Mesenchymal stem cell (in vitro differentiated cells and primary cell): ENCODE data around the gene PLPP4.

Experiments used
- DNase-seq: peaks from one replicate; pipeline ENCODE4 v3.0.0-alpha.2; 2013
- H2AFZ ChIP-seq: one replicate; pipeline ENCODE4 v1.6.1; 2013; ENCODE audit warnings: low read depth, mild to moderate bottlenecking, control low read depth, inconsistent platforms, low read length, moderate library complexity
- H2AK5ac ChIP-seq: 2 replicates; pipeline ENCODE4 v1.6.1; 2013; ENCODE audit warnings: low read length, moderate library complexity, mild to moderate bottlenecking, inconsistent platforms; ENCODE audit not compliant: severe bottlenecking
- H2BK120ac ChIP-seq: one replicate; pipeline ENCODE4 v1.6.1; 2013; ENCODE audit warnings: low read depth, mild to moderate bottlenecking, inconsistent platforms, low read length, moderate library complexity
- H2BK12ac ChIP-seq, 2 experiments: one replicate each; pipeline ENCODE4 v1.6.1; 2013; ENCODE audit warnings: inconsistent platforms in 2 of 2, low read length in 2 of 2, mild to moderate bottlenecking in 2 of 2, moderate library complexity in 2 of 2, control low read depth in 1 of 2
- H2BK15ac ChIP-seq: one replicate; pipeline ENCODE4 v1.6.1; 2013; ENCODE audit warnings: mild to moderate bottlenecking, low read depth, inconsistent platforms; ENCODE audit not compliant: poor library complexity, severe bottlenecking
- H2BK5ac ChIP-seq: 2 replicates; pipeline ENCODE4 v1.6.1; 2013; ENCODE audit warnings: low read depth, mild to moderate bottlenecking, low read length, control low read depth, inconsistent platforms; ENCODE audit not compliant: poor library complexity, severe bottlenecking
- H3K14ac ChIP-seq, 2 experiments: one replicate each; pipeline ENCODE4 v1.6.1; 2013; ENCODE audit warnings: inconsistent platforms in 2 of 2, low read length in 2 of 2, control low read depth in 1 of 2, mild to moderate bottlenecking in 1 of 2, moderate library complexity in 1 of 2
- H3K18ac ChIP-seq, 2 experiments: one replicate each; pipeline ENCODE4 v1.6.1; 2013; ENCODE audit warnings: inconsistent platforms in 2 of 2, low read length in 2 of 2, control low read depth in 1 of 2, low read depth in 1 of 2, mild to moderate bottlenecking in 1 of 2
- H3K23ac ChIP-seq, 2 experiments: one replicate each; pipeline ENCODE4 v1.6.1; 2013; ENCODE audit warnings: inconsistent platforms in 2 of 2, low read length in 2 of 2, mild to moderate bottlenecking in 2 of 2, moderate library complexity in 2 of 2, control low read depth in 1 of 2
- H3K27ac ChIP-seq: 2 replicates; pipeline ENCODE4 v1.5.1; 2013; ENCODE audit warnings: mild to moderate bottlenecking, moderate library complexity, low read length, control low read depth, inconsistent platforms; ENCODE audit not compliant: poor library complexity, severe bottlenecking
- H3K27me3 ChIP-seq, 2 experiments: 2 replicates each; pipeline versions ENCODE4 v1.6.1 to v1.7.0; 2013; ENCODE audit warnings: low read length in 2 of 2, mild to moderate bottlenecking in 2 of 2, moderate library complexity in 2 of 2, control low read depth in 1 of 2, inconsistent platforms in 1 of 2; ENCODE audit not compliant: control insufficient read depth in 1 of 2, insufficient read depth in 1 of 2
- H3K36me3 ChIP-seq, 2 experiments: 2 replicates each; pipeline versions ENCODE4 v1.6.1 to v1.7.0; 2013; ENCODE audit warnings: low read length in 2 of 2, control low read depth in 1 of 2, inconsistent platforms in 1 of 2, low read depth in 1 of 2, mild to moderate bottlenecking in 1 of 2; ENCODE audit not compliant: insufficient read depth in 2 of 2, control insufficient read depth in 1 of 2
- H3K4ac ChIP-seq, 2 experiments: one replicate each; pipeline ENCODE4 v1.6.1; 2013; ENCODE audit warnings: inconsistent platforms in 2 of 2, low read length in 2 of 2, mild to moderate bottlenecking in 2 of 2, moderate library complexity in 2 of 2, control low read depth in 1 of 2, low read depth in 1 of 2
- H3K4me1 ChIP-seq: 2 replicates; pipeline ENCODE4 v1.6.1; 2013; ENCODE audit warnings: low read depth, low read length, control low read depth; ENCODE audit not compliant: control insufficient read depth, insufficient read depth
- H3K4me2 ChIP-seq: 2 replicates; pipeline ENCODE4 v1.6.1; 2013; ENCODE audit warnings: low read length, mild to moderate bottlenecking, inconsistent platforms; ENCODE audit not compliant: poor library complexity, severe bottlenecking
- H3K4me3 ChIP-seq, 2 experiments: 2 replicates each; pipeline versions ENCODE4 v1.5.1 to v1.7.0; 2013; ENCODE audit warnings: low read length in 2 of 2, mild to moderate bottlenecking in 2 of 2, control low read depth in 1 of 2, low read depth in 1 of 2; ENCODE audit not compliant: insufficient read depth in 1 of 2
- H3K79me1 ChIP-seq: replicated peaks from 2 replicates; pipeline ENCODE4 v1.6.1; 2013; ENCODE audit warnings: mild to moderate bottlenecking, control low read depth, low read length, inconsistent platforms; ENCODE audit not compliant: poor library complexity, severe bottlenecking
- H3K9ac ChIP-seq: 2 replicates; pipeline ENCODE4 v1.7.0; 2013; ENCODE audit warnings: mild to moderate bottlenecking, low read length, moderate library complexity
- H3K9me3 ChIP-seq: 2 replicates; pipeline ENCODE4 v1.7.0; 2013; ENCODE audit warnings: mild to moderate bottlenecking, low read length; ENCODE audit not compliant: control insufficient read depth
- H4K8ac ChIP-seq: one replicate; pipeline ENCODE4 v1.6.1; 2013; ENCODE audit warnings: inconsistent platforms, mild to moderate bottlenecking, low read length, moderate library complexity
- H4K91ac ChIP-seq: one replicate; pipeline ENCODE4 v1.6.1; 2013; ENCODE audit warnings: mild to moderate bottlenecking, low read length, inconsistent platforms
- WGBS: methylation state at CpG from one replicate; pipeline ENCODE4 v1.1.7; 2013; ENCODE audit warnings: mixed read lengths; 5-methylcytosine and 5-hydroxymethylcytosine counted together

The PLPP4 gene

DNA sequence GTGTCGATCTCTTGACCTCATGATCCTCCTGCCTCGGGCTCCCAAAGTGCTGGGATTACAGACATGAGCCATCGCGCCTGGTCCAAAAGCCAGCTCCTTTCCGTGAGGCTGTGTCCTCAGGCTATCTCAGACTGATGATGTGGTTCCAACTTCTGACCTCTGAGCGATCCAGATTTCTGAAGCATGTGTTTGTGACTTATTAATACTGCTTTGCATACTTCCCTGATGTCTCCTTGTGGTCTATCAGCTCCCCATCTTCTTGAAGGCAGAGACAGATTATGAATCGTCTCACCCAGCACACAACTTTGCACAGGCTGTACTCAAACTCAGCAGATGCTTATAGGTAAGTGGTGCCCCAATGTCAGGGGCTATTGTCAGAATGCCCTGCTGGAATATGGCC, 2.0 kb upstream of the PLPP4 start:
- Histone ChIP-seq H2BK12ac (no peak overlapping the region), H3K14ac (no peak overlapping the region), H3K27ac (no peak overlapping the region), H4K8ac (no peak overlapping the region), H3K18ac (no peak overlapping the region), H2BK15ac (no peak overlapping the region), H3K36me3 (no peaks in the 10 kb centered on the region), H2BK5ac (no peak overlapping the region), H3K27me3 (peaks cover 33 to 46% of the 10 kb centered on the region in 2 experiments), H3K4ac (no peak overlapping the region), H3K9me3 (no peaks in the 10 kb centered on the region), H3K4me2 (no peak overlapping the region), H4K91ac (no peak overlapping the region), H2BK120ac (no peak overlapping the region), H3K79me1 (no peaks in the 10 kb centered on the region), H2AK5ac (no peak overlapping the region), H3K9ac (no peak overlapping the region), H3K4me1 (peaks cover 12% of the 10 kb centered on the region), H3K4me3 (no peak overlapping the region), H3K23ac (no peak overlapping the region), H2AFZ (no peak overlapping the region)
- WGBS, result 85% methylated on average over 7 of the region's 7 CpGs
- DNase-seq, result no peak

DNA sequence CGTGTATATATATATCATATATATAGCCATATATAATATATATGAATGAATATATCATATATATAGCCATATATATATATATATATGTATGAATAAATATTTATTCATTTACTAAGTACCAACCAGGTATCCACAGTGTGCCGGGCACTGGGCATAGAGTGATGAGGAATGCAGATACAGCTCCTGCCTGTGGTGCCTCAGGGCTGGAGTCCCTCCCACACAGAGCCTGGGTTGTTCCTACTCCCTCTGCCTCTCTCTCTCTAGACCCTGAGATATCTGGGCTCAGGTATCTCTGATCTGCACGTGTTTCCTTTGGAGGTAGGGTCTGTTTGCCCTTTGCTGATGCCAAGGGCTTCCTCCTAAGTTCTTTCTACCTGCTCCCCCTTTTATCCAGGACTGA, 1.4 kb upstream of the PLPP4 start:
- Histone ChIP-seq H3K9ac (no peak overlapping the region), H4K91ac (no peak overlapping the region), H2AFZ (no peak overlapping the region), H3K27ac (no peak overlapping the region), H3K4me3 (no peak overlapping the region), H2BK15ac (no peak overlapping the region), H3K4me2 (no peak overlapping the region), H3K14ac (no peak overlapping the region), H3K18ac (no peak overlapping the region), H3K23ac (no peak overlapping the region), H2AK5ac (no peak overlapping the region), H3K36me3 (no peaks in the 10 kb centered on the region), H3K9me3 (no peaks in the 10 kb centered on the region), H3K4me1 (peaks cover 12% of the 10 kb centered on the region), H3K27me3 (peaks cover 33 to 46% of the 10 kb centered on the region in 2 experiments), H2BK120ac (no peak overlapping the region), H4K8ac (no peak overlapping the region), H2BK12ac (no peak overlapping the region), H3K4ac (no peak overlapping the region), H3K79me1 (no peaks in the 10 kb centered on the region), H2BK5ac (no peak overlapping the region)
- DNase-seq, result no peak
- WGBS, result 76% methylated on average over 2 of the region's 3 CpGs

DNA sequence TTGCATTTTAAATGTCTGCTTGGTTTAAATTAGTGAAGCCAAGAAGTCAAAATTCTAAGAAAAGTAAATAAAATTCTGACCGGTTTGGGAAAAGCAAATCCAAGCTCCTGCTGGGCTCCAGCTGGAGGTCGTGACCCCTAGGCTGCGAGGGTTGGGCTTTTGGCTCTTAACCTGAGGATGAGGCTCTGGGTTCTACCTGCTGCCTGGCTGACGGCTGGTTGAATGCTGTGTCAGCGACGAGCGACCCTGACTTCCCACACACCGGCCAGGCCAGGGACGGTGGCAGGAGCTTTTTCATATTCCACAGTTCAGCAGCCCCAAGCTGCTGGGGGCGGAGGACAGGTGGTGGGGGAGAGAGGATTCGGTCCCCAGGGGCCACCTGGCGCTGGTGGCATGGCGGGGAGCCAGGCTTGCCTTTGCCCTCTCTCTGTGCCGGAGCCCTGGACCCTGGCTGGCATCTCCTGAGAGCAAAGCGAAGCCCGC, 843 bp upstream of the PLPP4 start:
- H4K91ac ChIP-seq, result no peak overlapping the region
- H3K4me2 ChIP-seq, result peak overlapping the region; percentile 89
- no peaks in the 10 kb centered on the region for H3K36me3 ChIP-seq
- H4K8ac ChIP-seq, result no peak overlapping the region
- 13% methylated on average over 16 of the region's 16 CpGs for WGBS
- no peak overlapping the region for H2BK5ac ChIP-seq
- H2BK15ac ChIP-seq, result no peak overlapping the region
- peaks cover 12% of the 10 kb centered on the region for H3K4me1 ChIP-seq
- no peak overlapping the region for H3K14ac ChIP-seq
- DNase-seq, result no peak
- H2BK12ac ChIP-seq, result peak overlapping the region in 1 of 2 experiments; percentile 57
- peak overlapping the region in 1 of 2 experiments; percentile 42 for H3K18ac ChIP-seq
- no peaks in the 10 kb centered on the region for H3K79me1 ChIP-seq
- H3K27me3 ChIP-seq, result peaks cover 33 to 46% of the 10 kb centered on the region in 2 experiments
- H3K9me3 ChIP-seq, result no peaks in the 10 kb centered on the region
- no peak overlapping the region for H3K9ac ChIP-seq
- H3K27ac ChIP-seq, result no peak overlapping the region
- H3K4me3 ChIP-seq, result peak overlapping the region in 1 of 2 experiments; percentile 59
- H2AFZ ChIP-seq, result no peak overlapping the region
- no peak overlapping the region for H2AK5ac ChIP-seq
- no peak overlapping the region for H3K23ac ChIP-seq
- H2BK120ac ChIP-seq, result peak overlapping the region; percentile 34
- no peak overlapping the region for H3K4ac ChIP-seq

DNA sequence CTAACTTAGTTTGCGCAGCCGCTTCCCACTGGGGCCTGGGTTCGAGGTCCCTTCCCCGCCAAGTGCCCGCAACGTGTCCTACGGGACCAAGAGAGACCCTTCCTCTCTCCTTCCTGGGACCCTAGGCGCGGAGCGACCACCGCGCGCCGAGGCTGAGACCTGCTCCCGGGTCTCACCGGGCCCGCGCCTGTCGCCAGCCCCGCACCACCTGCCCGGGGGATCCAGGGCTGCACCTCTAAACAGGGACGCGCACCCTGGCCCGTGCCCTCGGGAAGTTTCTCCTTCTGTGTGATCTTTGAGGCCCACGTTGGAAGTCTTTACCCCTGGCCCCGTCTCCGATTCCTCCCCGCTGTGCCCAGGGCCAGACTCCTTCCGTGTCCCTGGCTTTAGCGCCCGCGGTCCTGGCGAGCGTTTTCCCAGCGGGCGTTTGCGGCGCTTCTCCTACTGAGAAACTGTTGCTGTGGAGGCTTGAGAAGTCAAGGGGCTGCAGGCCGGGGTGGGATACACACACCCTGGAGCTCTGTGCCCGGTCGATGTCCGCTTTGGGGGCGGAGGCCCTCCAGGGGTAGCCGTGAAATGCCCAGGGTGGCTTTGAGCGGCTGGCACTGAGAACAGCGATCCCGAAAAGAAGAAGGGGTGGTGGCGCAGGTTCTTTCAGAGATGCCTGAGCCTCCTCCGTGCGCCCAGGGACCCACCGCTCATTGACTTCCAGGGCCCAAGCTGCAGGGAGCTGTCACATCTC, 575 bp downstream of the PLPP4 start:
- Histone ChIP-seq H4K8ac (peak overlapping the region; percentile 49), H3K27me3 (peaks cover 33 to 46% of the 10 kb centered on the region in 2 experiments), H3K23ac (no peak overlapping the region), H2AK5ac (no peak overlapping the region), H4K91ac (peak overlapping the region; percentile 61), H3K27ac (no peak overlapping the region), H2BK5ac (no peak overlapping the region), H2BK120ac (no peak overlapping the region), H2BK12ac (peak overlapping the region in 1 of 2 experiments; percentile 66), H3K4me2 (no peak overlapping the region), H3K9me3 (no peaks in the 10 kb centered on the region), H3K4ac (no peak overlapping the region), H3K14ac (no peak overlapping the region), H2BK15ac (peak overlapping the region; percentile 28), H3K4me3 (peak overlapping the region; percentile 38 to 70), H3K36me3 (no peaks in the 10 kb centered on the region), H2AFZ (no peak overlapping the region), H3K18ac (peak overlapping the region; percentile 43 to 61), H3K9ac (peak overlapping the region; percentile 26), H3K4me1 (peaks cover 12% of the 10 kb centered on the region), H3K79me1 (no peaks in the 10 kb centered on the region)
- DNase-seq, result no peak
- 22% methylated on average over 52 of the region's 52 CpGs for WGBS
